H1 (cell line): ENCODE measurements around the gene CCNY. TPM values are rescaled to one million over a fixed set of nuclear protein-coding genes. Genes with fewer than 3 reads are reported as not detected.

Experiments used
- CTCF ChIA-PET: fragments of 300-600 bp; sonication (Branson Sonifier 250); formaldehyde crosslinking; loops from one replicate; lab custom pipeline; 2021; ENCODE audit not compliant: partially characterized antibody; lab: Charles Lee
- POLR2A ChIA-PET: fragments of 300-600 bp; sonication (Branson Sonifier 250); formaldehyde crosslinking; loops from one replicate; lab custom pipeline; 2021; ENCODE audit warnings: inconsistent platforms; ENCODE audit not compliant: partially characterized antibody; lab: Charles Lee
- DNase-seq, 2 experiments: peaks; one replicate each; pipeline versions ENCODE4 v3.0.0 to v3.0.0-alpha.2; 2010 to 2022; ENCODE audit warnings: low spot score in 2 of 2, low read depth in 1 of 2, mixed read lengths in 1 of 2
- FAIRE-seq: peaks from 2 replicates; lab custom pipeline; 2011; peaks lifted over from hg19 to GRCh38; lab: Jason Lieb, UNC
- H2AFZ ChIP-seq: 2 replicates; pipeline ENCODE4 v1.8.1; 2012; ENCODE audit warnings: low read length, inconsistent platforms
- H2AK5ac ChIP-seq: 2 replicates; pipeline ENCODE4 v1.6.1; 2013; ENCODE audit warnings: low read depth, low read length
- H2BK120ac ChIP-seq: replicated peaks from 2 replicates; pipeline ENCODE3; 2013; ENCODE audit warnings: low read depth, low read length, inconsistent platforms
- H2BK12ac ChIP-seq: 2 replicates; pipeline ENCODE4 v1.6.1; 2013; ENCODE audit warnings: low read depth, low read length
- H2BK15ac ChIP-seq: 2 replicates; pipeline ENCODE4 v1.6.1; 2013; ENCODE audit warnings: low read length
- H2BK20ac ChIP-seq: 2 replicates; pipeline ENCODE4 v1.6.1; 2013; ENCODE audit warnings: low read length
- H2BK5ac ChIP-seq: 2 replicates; pipeline ENCODE4 v1.6.1; 2013; ENCODE audit warnings: low read depth, low read length
- H3K14ac ChIP-seq: 2 replicates; pipeline ENCODE4 v1.6.1; 2013; ENCODE audit warnings: inconsistent platforms; ENCODE audit not compliant: insufficient read length
- H3K18ac ChIP-seq: 2 replicates; pipeline ENCODE4 v1.6.1; 2013; ENCODE audit warnings: low read length; ENCODE audit errors: extremely low read depth
- H3K23ac ChIP-seq: 2 replicates; pipeline ENCODE4 v1.6.1; 2013; ENCODE audit warnings: inconsistent platforms; ENCODE audit not compliant: insufficient read length
- H3K23me2 ChIP-seq: 2 replicates; pipeline ENCODE4 v1.6.1; 2013; ENCODE audit warnings: low read depth, low read length
- H3K27ac ChIP-seq: 2 replicates; pipeline ENCODE4 v1.6.1; 2011; ENCODE audit warnings: low read depth, low read length, inconsistent platforms
- H3K27me3 ChIP-seq, 4 experiments: replicated peaks in 1 of 4; 1 replicate in 1 of 4; 2 replicates in 3 of 4; pipeline versions ENCODE4 v1.6.1 to v1.8.1; 2011 to 2013; ENCODE audit warnings: low read length in 3 of 4, mild to moderate bottlenecking in 3 of 4, inconsistent platforms in 2 of 4, mixed read lengths in 2 of 4, moderate library complexity in 1 of 4; ENCODE audit not compliant: control insufficient read depth in 3 of 4, insufficient read depth in 3 of 4; ENCODE audit errors: extremely low read depth in 1 of 4
- H3K36me3 ChIP-seq, 4 experiments: 2 replicates each; pipeline versions ENCODE4 v1.6.1 to v1.8.1; 2011 to 2013; ENCODE audit warnings: mild to moderate bottlenecking in 4 of 4, low read length in 3 of 4, moderate library complexity in 2 of 4, control low read depth in 1 of 4, inconsistent platforms in 1 of 4; ENCODE audit not compliant: insufficient read depth in 4 of 4, control insufficient read depth in 2 of 4
- H3K4ac ChIP-seq: replicated peaks from 2 replicates; pipeline ENCODE3; 2013; ENCODE audit warnings: low read length, low read depth, mixed read lengths, inconsistent platforms; ENCODE audit not compliant: insufficient read length
- H3K4me1 ChIP-seq, 4 experiments: replicated peaks in 1 of 4; 1 replicate in 1 of 4; 2 replicates in 3 of 4; pipeline versions ENCODE4 v1.6.1 to v1.8.1; 2011 to 2013; ENCODE audit warnings: low read length in 3 of 4, inconsistent platforms in 2 of 4, mixed read lengths in 1 of 4; ENCODE audit not compliant: insufficient read depth in 4 of 4, control insufficient read depth in 3 of 4
- H3K4me2 ChIP-seq, 2 experiments: 2 replicates each; pipeline versions ENCODE4 v1.6.1 to v1.8.1; 2011 to 2013; ENCODE audit warnings: low read depth in 2 of 2, low read length in 2 of 2, control low read depth in 1 of 2, inconsistent platforms in 1 of 2, mild to moderate bottlenecking in 1 of 2; ENCODE audit not compliant: insufficient read depth in 1 of 2
- H3K4me3 ChIP-seq, 4 experiments: fragments of 200-600, 300-600 bp in 1 of 4; sonication (generic), shearing (Covaris generic), sonication (Bioruptor Twin) in 1 of 4; 2 replicates each; pipeline versions ENCODE4 v1.5.1 to v1.8.1; 2011 to 2016; ENCODE audit warnings: low read length in 4 of 4, low read depth in 3 of 4, control low read depth in 2 of 4, inconsistent platforms in 2 of 4, mild to moderate bottlenecking in 2 of 4, mixed read lengths in 1 of 4, moderate library complexity in 1 of 4; ENCODE audit not compliant: insufficient read depth in 2 of 4; ENCODE audit errors: extremely low read depth in 1 of 4
- H3K56ac ChIP-seq: replicated peaks from 2 replicates; pipeline ENCODE3; 2013; ENCODE audit warnings: low read depth, mild to moderate bottlenecking, mixed read lengths, low read length, inconsistent platforms; ENCODE audit not compliant: insufficient read length
- H3K79me1 ChIP-seq: 2 replicates; pipeline ENCODE4 v1.6.1; 2013; ENCODE audit warnings: low read depth, low read length, control low read depth
- H3K79me2 ChIP-seq, 2 experiments: 2 replicates each; pipeline versions ENCODE4 v1.6.1 to v1.8.1; 2012 to 2013; ENCODE audit warnings: low read length in 2 of 2, mild to moderate bottlenecking in 2 of 2, inconsistent platforms in 1 of 2; ENCODE audit not compliant: insufficient read depth in 2 of 2, control insufficient read depth in 1 of 2
- H3K9ac ChIP-seq, 4 experiments: replicated peaks in 1 of 4; 1 replicate in 1 of 4; 2 replicates in 3 of 4; pipeline versions ENCODE4 v1.6.1 to v1.8.1; 2011 to 2013; ENCODE audit warnings: low read depth in 3 of 4, low read length in 3 of 4, control low read depth in 2 of 4, mild to moderate bottlenecking in 2 of 4, moderate library complexity in 2 of 4, inconsistent platforms in 1 of 4; ENCODE audit errors: extremely low read depth in 1 of 4
- H3K9me3 ChIP-seq, 2 experiments: 2 replicates each; pipeline versions ENCODE4 v1.6.1 to v1.8.1; 2012 to 2013; ENCODE audit warnings: mild to moderate bottlenecking in 2 of 2, moderate library complexity in 2 of 2, control low read depth in 1 of 2, inconsistent platforms in 1 of 2, low read depth in 1 of 2, low read length in 1 of 2, mixed read lengths in 1 of 2; ENCODE audit not compliant: insufficient read depth in 2 of 2
- H4K20me1 ChIP-seq, 2 experiments: replicated peaks in 1 of 2; 2 replicates each; pipeline versions ENCODE3 to v1.8.1; 2011 to 2013; ENCODE audit warnings: inconsistent platforms in 2 of 2, low read length in 2 of 2, mild to moderate bottlenecking in 1 of 2; ENCODE audit not compliant: insufficient read depth in 2 of 2, control insufficient read depth in 1 of 2
- H4K5ac ChIP-seq: 2 replicates; pipeline ENCODE4 v1.6.1; 2013; ENCODE audit warnings: low read length, low read depth, mixed read lengths, inconsistent platforms; ENCODE audit not compliant: insufficient read length
- H4K8ac ChIP-seq: 2 replicates; pipeline ENCODE4 v1.8.0; 2013; ENCODE audit warnings: mild to moderate bottlenecking, moderate library complexity, low read length, inconsistent platforms; ENCODE audit not compliant: insufficient read depth; ENCODE audit errors: extremely low read depth
- H4K91ac ChIP-seq: replicated peaks from 2 replicates; pipeline ENCODE3; 2013; ENCODE audit warnings: low read length, mixed read lengths, inconsistent platforms; ENCODE audit not compliant: insufficient read length
- ASH2L ChIP-seq: fragments of 200-600, 300-600 bp; sonication (generic); IDR thresholded peaks from one replicate; pipeline ENCODE4 v1.7.1; 2017; ENCODE audit warnings: low read length
- BRCA1 ChIP-seq: IDR thresholded peaks from 2 replicates; pipeline ENCODE4 v1.6.1; 2012; ENCODE audit warnings: low read depth, low read length, improper control_type of control experiment
- E2F6 ChIP-seq: IDR thresholded peaks from 2 replicates; pipeline ENCODE4 v1.6.1; 2012; ENCODE audit warnings: inconsistent platforms
- HDAC6 ChIP-seq: IDR thresholded peaks from one replicate; pipeline ENCODE4 v1.7.1; 2012; ENCODE audit warnings: low read depth, mild to moderate bottlenecking, inconsistent platforms, low read length, moderate library complexity
- MAX ChIP-seq: IDR thresholded peaks from 2 replicates; pipeline ENCODE4 v1.6.1; 2012; ENCODE audit warnings: inconsistent platforms
- RNF2 ChIP-seq: fragments of 200-900, 300-1000 bp; sonication (generic); IDR thresholded peaks from 2 replicates; pipeline ENCODE4 v1.7.1; 2016; ENCODE audit warnings: borderline replicate concordance, low read depth, mild to moderate bottlenecking, antibody characterized with exemption, low read length; ENCODE audit not compliant: poor library complexity, severe bottlenecking; ENCODE audit errors: missing control alignments
- SAP30 ChIP-seq: fragments of 300-600 bp; sonication (generic); IDR thresholded peaks from 2 replicates; pipeline ENCODE4 v1.7.1; 2012; ENCODE audit warnings: low read length, moderate library complexity, mild to moderate bottlenecking, inconsistent platforms; ENCODE audit not compliant: insufficient read depth, insufficient replicate concordance
- SIRT6 ChIP-seq: IDR thresholded peaks from one replicate; pipeline ENCODE4 v1.7.1; 2012; ENCODE audit warnings: low read length, inconsistent platforms
- SP2 ChIP-seq: IDR thresholded peaks from 2 replicates; pipeline ENCODE4 v1.6.1; 2012; ENCODE audit warnings: mild to moderate bottlenecking, low read length, inconsistent platforms
- SP4 ChIP-seq: IDR thresholded peaks from 2 replicates; pipeline ENCODE4 v1.6.1; 2012; ENCODE audit warnings: low read length, inconsistent platforms
- ZNF274 ChIP-seq: IDR thresholded peaks from 2 replicates; pipeline ENCODE4 v1.7.0; 2012; ENCODE audit warnings: low read length, borderline replicate concordance; ENCODE audit errors: extremely low read depth
- WGBS, 2 experiments: shearing (Covaris generic) in 1 of 2; methylation state at CpG; one replicate each; pipeline versions ENCODE4 v1.1.6 to v1.1.7; 2013 to 2015; ENCODE audit warnings: low lambda C conversion rate in 2 of 2, mixed read lengths in 2 of 2, inconsistent platforms in 1 of 2, low coverage in 1 of 2, missing lambda C conversion rate in 1 of 2; ENCODE audit not compliant: insufficient replicate concordance in 2 of 2, insufficient coverage in 1 of 2, insufficient read length in 1 of 2; ENCODE audit errors: extremely low coverage in 1 of 2, missing lambda C conversion rate in 1 of 2; 5-methylcytosine and 5-hydroxymethylcytosine counted together
- polyA plus RNA-seq, 7 experiments: library from polyadenylated mRNA; depleted of rRNA in 3 of 7; stranded (reverse) in 5 of 7; unstranded in 2 of 7; fragments of >200 nt in 5 of 7; fragments of 200-250 nt in 2 of 7; gene quantifications; 1 replicate in 5 of 7; 2 replicates in 1 of 7; 4 replicates in 1 of 7; pipeline versions ENCODE4 v1.2.1 to v1.2.3, GENCODE V29; 2011 to 2013; ENCODE audit warnings: missing spikeins in 2 of 7, mixed read lengths in 2 of 7
- total RNA-seq: library from RNA; stranded (reverse); fragmentation: NEBNext Ultra II Directional; extraction: Animal tissue kit (Norgen Biotek cat#: 25700); gene quantifications from 2 replicates; pipeline ENCODE4 v1.2.1, GENCODE V29; 2021

Gene CCNY
- total and polyA plus RNA-seq, 2 of the 8 experiments (the other 6 are each of a cell fraction or from before 2014, with no cell fraction given), result 25.3 to 68.2 TPM

- Histone ChIP-seq H2AK5ac (no peak overlapping the region), H3K14ac (no peak overlapping the region), H3K79me2 (no peaks in the 10 kb centered on the region), H2BK15ac (no peak overlapping the region), H2BK12ac (no peak overlapping the region), H3K18ac (no peak overlapping the region), H3K4me1 (peaks cover 0 to 5% (median 0%) of the 10 kb centered on the region in 4 experiments; a peak in 3 of 7 replicates), H3K79me1 (no peaks in the 10 kb centered on the region), H2AFZ (no peak overlapping the region), H3K23ac (no peak overlapping the region), H4K91ac (no peak overlapping the region), H3K23me2 (no peaks in the 10 kb centered on the region), H4K8ac (no peak overlapping the region), H2BK120ac (no peak overlapping the region), H4K5ac (no peak overlapping the region), H3K4me2 (no peak overlapping the region), H3K36me3 (no peaks in the 10 kb centered on the region), H3K27ac (no peak overlapping the region), H2BK5ac (no peak overlapping the region), H3K9ac (no peak overlapping the region), H4K20me1 (no peaks in the 10 kb centered on the region), H3K4ac (no peak overlapping the region), H3K27me3 (no peaks in the 10 kb centered on the region), H3K4me3 (no peak overlapping the region), H3K56ac (no peak overlapping the region), H2BK20ac (no peak overlapping the region), H3K9me3 (no peaks in the 10 kb centered on the region)
- POLR2A ChIA-PET, result interaction anchor here (1.3 kb wide), 1 partner anchor 14 kb away, joined by 4 read pairs; no protein-coding TSS in a partner anchor
- FAIRE-seq (no peak), DNase-seq (no peak)
- CTCF ChIA-PET, result interaction anchor here (1.0 to 2.7 kb wide), 3 partner anchors 9 to 21 kb away, joined by 3 to 10 read pairs (median 5); no protein-coding TSS in a partner anchor
- TF ChIP-seq ASH2L (no peak), MAX (no peak), RNF2 (no peak), SP4 (no peak), ZNF274 (no peak), SAP30 (no peak), SP2 (no peak), SIRT6 (no peak), E2F6 (no peak), HDAC6 (no peak), BRCA1 (no peak)
- WGBS, 2 experiments, result 86% methylated on average over 3 of the region's 3 CpGs; no CpG with 5 or more reads in 1 of the 2 experiments
Observed at GRCh38 chr10:35579116-35579515, 242.8 kb downstream of the CCNY start.
